Tibial nerve (tissue), 4 donors: ENCODE measurements around the gene PPIL4.

Experiments
- EP300 ChIP-seq, 2 donors: sonication (generic); formaldehyde crosslinking; IDR thresholded peaks; one replicate each; pipeline ENCODE4 v1.6.1; 2017; ENCODE audit warnings: antibody characterized with exemption in 2 of 2, mild to moderate bottlenecking in 1 of 2
- POLR2A ChIP-seq, 2 donors: fragments of 450-650 bp; IDR thresholded peaks; one replicate each; pipeline ENCODE4 v1.6.1; 2017; ENCODE audit warnings: antibody characterized with exemption in 2 of 2, mild to moderate bottlenecking in 2 of 2, moderate library complexity in 2 of 2
- TF ChIP-seq, protein P1 (sequence below), 5 experiments: fragments of 200-600 bp in 3 of 5; fragments of 450-650 bp in 2 of 5; sonication (generic) in 3 of 5; IDR thresholded peaks; one replicate each; pipeline ENCODE4 v1.5.1; 2016 to 2019; ENCODE audit warnings: antibody characterized with exemption in 5 of 5, mild to moderate bottlenecking in 3 of 5, moderate library complexity in 2 of 5

GRCh38 chr6:149534742-149535141 is 11.1 kb downstream of the PPIL4 start:
- TF ChIP-seq, protein P1, sequence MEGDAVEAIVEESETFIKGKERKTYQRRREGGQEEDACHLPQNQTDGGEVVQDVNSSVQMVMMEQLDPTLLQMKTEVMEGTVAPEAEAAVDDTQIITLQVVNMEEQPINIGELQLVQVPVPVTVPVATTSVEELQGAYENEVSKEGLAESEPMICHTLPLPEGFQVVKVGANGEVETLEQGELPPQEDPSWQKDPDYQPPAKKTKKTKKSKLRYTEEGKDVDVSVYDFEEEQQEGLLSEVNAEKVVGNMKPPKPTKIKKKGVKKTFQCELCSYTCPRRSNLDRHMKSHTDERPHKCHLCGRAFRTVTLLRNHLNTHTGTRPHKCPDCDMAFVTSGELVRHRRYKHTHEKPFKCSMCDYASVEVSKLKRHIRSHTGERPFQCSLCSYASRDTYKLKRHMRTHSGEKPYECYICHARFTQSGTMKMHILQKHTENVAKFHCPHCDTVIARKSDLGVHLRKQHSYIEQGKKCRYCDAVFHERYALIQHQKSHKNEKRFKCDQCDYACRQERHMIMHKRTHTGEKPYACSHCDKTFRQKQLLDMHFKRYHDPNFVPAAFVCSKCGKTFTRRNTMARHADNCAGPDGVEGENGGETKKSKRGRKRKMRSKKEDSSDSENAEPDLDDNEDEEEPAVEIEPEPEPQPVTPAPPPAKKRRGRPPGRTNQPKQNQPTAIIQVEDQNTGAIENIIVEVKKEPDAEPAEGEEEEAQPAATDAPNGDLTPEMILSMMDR (IDR thresholded peaks at IDR 0.05), result no peak
- TF ChIP-seq EP300 (IDR thresholded peaks at IDR 0.05) (no peak), POLR2A (IDR thresholded peaks at IDR 0.05) (no peak)
